ENCODE measurements around the gene UBE2O. TPM values are rescaled to one million over a fixed set of nuclear protein-coding genes. Genes with fewer than 3 reads are reported as not detected.

UBE2O gene
- polyA plus RNA-seq, 1 experiment, result 14.2 TPM

DNA sequence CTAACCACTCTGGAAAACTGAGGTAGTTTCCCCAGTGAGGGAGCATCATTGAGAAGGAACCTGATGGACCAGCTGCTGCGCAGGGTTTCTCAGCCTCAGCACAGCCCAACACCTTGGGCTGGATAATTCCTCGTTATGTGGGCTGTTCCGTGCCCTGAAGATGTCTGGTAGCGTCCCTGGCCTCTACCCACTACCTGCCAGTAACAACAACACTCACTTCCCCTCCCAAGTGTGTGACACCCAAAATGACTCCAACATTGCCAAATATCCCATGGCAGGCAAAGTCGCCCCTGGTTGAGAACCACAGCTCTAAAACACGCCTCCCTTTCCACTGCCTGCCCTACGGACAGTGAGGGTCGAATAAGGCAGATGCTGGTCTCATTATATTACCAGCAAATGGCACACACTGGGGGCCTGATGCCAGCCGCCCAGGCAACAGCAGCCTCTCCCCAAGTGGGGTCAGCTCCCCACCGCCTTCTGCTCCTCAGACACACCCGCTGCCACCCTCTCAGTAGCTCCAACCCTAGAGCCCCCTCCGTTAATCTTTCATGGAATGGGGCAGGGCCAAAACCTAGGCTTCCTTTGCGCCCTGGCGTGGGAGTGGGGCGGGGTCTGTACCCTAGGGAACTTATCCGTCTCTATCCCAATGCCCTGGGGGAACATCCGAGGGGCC lies 47.3 kb upstream of the UBE2O start:
- Histone ChIP-seq H3K4me3 (ENCODE audit: low read depth, low read length) (peak overlapping the region; percentile 66), H3K27me3 (ENCODE audit: control insufficient read depth, insufficient read depth, low read length) (no peaks in the 10 kb centered on the region), H3K27ac (ENCODE audit: low read depth, low read length) (no peak overlapping the region), H3K9me3 (ENCODE audit: control insufficient read depth, insufficient read depth, low read length) (no peaks in the 10 kb centered on the region; the same call in 1 of the 2 replicates)
- DNase-seq (ENCODE audit: low read depth, low spot score), result no peak
- ChIA-PET POLR2A (no interaction called here), CTCF (interaction anchor here (3.5 kb wide), 1 partner anchor 42 kb away, joined by 11 read pairs; no protein-coding TSS in a partner anchor)
- TF ChIP-seq CTCF (IDR thresholded peaks at IDR 0.05; ENCODE audit: low read depth, low read length), result no peak

DNA sequence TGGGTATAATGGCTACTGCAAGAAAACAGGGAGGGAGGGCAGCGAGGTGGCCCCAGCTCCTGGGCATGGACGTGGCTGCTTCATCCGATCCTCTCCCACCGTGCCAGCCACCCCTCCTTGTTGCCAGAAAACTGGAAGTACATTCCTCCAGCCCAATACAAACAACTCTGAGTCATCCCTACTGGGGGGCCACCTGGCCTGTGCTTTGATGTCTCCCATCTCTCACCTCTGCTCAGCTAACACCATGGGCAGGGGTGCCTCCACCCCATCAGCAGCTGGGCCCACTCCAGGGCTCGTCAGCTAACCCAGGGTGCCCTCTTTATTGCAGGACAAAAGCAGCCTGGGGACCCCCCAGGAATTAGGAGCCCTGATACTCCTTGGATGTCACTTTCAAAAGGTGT lies 46.3 kb upstream of the UBE2O start:
- CTCF ChIA-PET, result interaction anchor here (0.5 to 3.5 kb wide), 4 partner anchors 19 to 41 kb away, joined by 3 to 11 read pairs (median 4); no protein-coding TSS in a partner anchor
- no peak for TF ChIP-seq CTCF (IDR thresholded peaks at IDR 0.05; ENCODE audit: low read depth, low read length)
- H3K4me3 ChIP-seq (ENCODE audit: low read depth, low read length), result no peak overlapping the region
- H3K27me3 ChIP-seq (ENCODE audit: control insufficient read depth, insufficient read depth, low read length), result no peaks in the 10 kb centered on the region
- POLR2A ChIA-PET, result interaction anchor here (0.6 to 0.7 kb wide), 2 partner anchors 176 to 1629 kb away, joined by 3 to 9 read pairs; no protein-coding TSS in a partner anchor
- H3K9me3 ChIP-seq (ENCODE audit: control insufficient read depth, insufficient read depth, low read length), result no peaks in the 10 kb centered on the region; the same call in 1 of the 2 replicates
- DNase-seq (ENCODE audit: low read depth, low spot score), result no peak
- peak overlapping the region; percentile 97 for H3K27ac ChIP-seq (ENCODE audit: low read depth, low read length)

- DNase-seq (ENCODE audit: low read depth, low spot score), result no peak
- Histone ChIP-seq H3K27ac (ENCODE audit: low read depth, low read length) (peak overlapping the region; percentile 97), H3K27me3 (ENCODE audit: control insufficient read depth, insufficient read depth, low read length) (no peaks in the 10 kb centered on the region), H3K4me3 (ENCODE audit: low read depth, low read length) (no peak overlapping the region), H3K9me3 (ENCODE audit: control insufficient read depth, insufficient read depth, low read length) (no peaks in the 10 kb centered on the region; the same call in 1 of the 2 replicates)
- TF ChIP-seq CTCF (IDR thresholded peaks at IDR 0.05; ENCODE audit: low read depth, low read length), result no peak
- POLR2A ChIA-PET, result interaction anchor here (0.6 to 0.9 kb wide), 4 partner anchors 25 to 1629 kb away, joined by 3 to 9 read pairs (median 3); partner anchors contain the start of gene AANAT
- CTCF ChIA-PET, result interaction anchor here (0.5 to 3.5 kb wide), 4 partner anchors 19 to 40 kb away, joined by 3 to 11 read pairs (median 4); no protein-coding TSS in a partner anchor
Measured at GRCh38 chr17:76498876-76499251, 45.9 kb upstream of the UBE2O start.

DNA sequence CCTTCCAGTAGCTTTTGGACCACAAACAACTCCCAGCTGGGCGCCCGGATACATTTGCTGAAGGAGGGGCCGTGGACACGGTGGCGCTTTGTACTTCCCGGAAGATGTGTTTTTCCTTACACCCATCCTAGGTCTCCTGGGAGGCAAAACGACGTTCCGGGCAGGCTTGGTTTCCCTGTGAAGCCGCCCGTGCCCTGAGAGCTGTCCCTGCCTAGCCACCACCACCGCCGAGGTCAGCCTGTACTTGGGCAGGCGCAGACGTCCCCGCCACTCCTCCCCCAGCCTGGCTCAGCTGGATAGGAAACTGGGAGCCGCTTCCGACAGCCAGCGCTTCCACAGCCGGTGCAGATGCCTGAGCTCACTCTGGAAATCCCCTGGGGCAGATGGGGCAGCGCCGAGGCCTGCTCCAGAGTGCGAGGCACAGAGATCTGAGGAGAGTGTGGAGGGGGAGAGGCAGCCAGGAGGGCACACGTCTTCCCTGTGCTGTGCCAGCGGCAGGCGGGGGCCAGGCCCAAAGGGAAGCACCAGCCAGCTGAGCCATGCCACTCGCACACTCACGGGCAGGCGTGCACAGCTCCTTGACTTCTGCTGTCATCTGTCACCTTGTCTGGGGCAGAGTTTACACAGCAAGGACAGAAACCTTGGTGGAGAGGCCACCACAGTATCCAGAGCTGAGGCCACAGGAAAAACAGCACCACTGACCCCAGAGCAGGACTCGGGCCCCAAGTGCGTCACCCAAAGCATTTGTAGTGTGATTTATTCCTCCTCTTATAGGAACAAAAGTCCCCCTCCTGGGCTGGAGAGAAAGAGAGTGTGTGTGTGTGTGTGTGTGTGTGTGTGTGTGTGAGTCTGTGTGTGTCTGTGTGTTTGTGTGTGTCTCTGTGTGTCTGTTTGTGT lies 45.3 kb upstream of the UBE2O start:
- CTCF ChIA-PET, result interaction anchor here (0.5 to 3.5 kb wide), 4 partner anchors 20 to 40 kb away, joined by 3 to 11 read pairs (median 3); partner anchors contain the start of gene AANAT

More for the DNA sequence above, 45.3 kb upstream of the UBE2O start:
- TF ChIP-seq CTCF (IDR thresholded peaks at IDR 0.05; ENCODE audit: low read depth, low read length), result no peak
- POLR2A ChIA-PET, result interaction anchor here (0.6 to 0.9 kb wide), 4 partner anchors 25 to 1630 kb away, joined by 3 read pairs; partner anchors contain the start of gene AANAT
- no peaks in the 10 kb centered on the region for H3K27me3 ChIP-seq (ENCODE audit: control insufficient read depth, insufficient read depth, low read length)
- peak overlapping the region; percentile 31 for H3K4me3 ChIP-seq (ENCODE audit: low read depth, low read length)
- no peaks in the 10 kb centered on the region; the same call in 1 of the 2 replicates for H3K9me3 ChIP-seq (ENCODE audit: control insufficient read depth, insufficient read depth, low read length)
- H3K27ac ChIP-seq (ENCODE audit: low read depth, low read length), result peak overlapping the region; percentile 97
- DNase-seq (ENCODE audit: low read depth, low spot score), result peak; percentile 76

Measured in AG04450 (cell line).